ENCODE results near the gene CNTNAP2.

CNTNAP2 gene

DNA sequence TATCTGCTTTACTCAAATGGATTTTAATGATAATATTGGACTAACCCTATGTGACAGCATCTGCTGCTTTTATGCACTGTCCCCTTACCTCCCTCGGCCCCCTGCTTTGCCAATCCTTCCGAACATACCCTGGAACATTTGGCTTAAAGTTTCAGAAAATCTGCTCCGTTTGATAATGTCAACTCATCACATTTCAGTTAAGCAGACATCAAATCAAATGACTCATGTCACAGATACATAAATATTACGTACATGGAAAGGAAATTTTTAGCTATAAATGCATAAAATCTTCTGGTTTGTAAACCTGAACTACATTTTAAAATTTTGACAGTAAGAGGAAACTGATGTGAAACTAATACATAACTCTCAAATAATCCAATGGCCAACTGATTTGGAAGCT, 98.2 kb downstream of the CNTNAP2 start:
- Histone ChIP-seq H3K4me3 (ENCODE audit: low read depth, low read length) (no peak overlapping the region), H3K4me2 (ENCODE audit: low read length) (no peak overlapping the region), H3K14ac (ENCODE audit: low read length) (no peak overlapping the region), H4K8ac (ENCODE audit: low read depth, low read length) (no peak overlapping the region), H4K12ac (ENCODE audit: low read depth, low read length) (no peak overlapping the region), H2BK120ac (ENCODE audit: insufficient read depth, low read length, poor library complexity) (no peak overlapping the region), H3K4me1 (ENCODE audit: control insufficient read depth in 1 of 2, insufficient read depth in 2 of 2, low read length in 2 of 2) (no peaks in the 10 kb centered on the region), H2AK5ac (ENCODE audit: low read length) (no peak overlapping the region), H3K36me3 (ENCODE audit: control insufficient read depth in 1 of 2, insufficient read depth in 2 of 2, low read length in 2 of 2) (no peaks in the 10 kb centered on the region), H3K4ac (ENCODE audit: low read depth, low read length) (no peak overlapping the region), H3K79me1 (ENCODE audit: low read length) (no peaks in the 10 kb centered on the region), H2AFZ (ENCODE audit: insufficient read depth, low read length, poor library complexity) (no peak overlapping the region), H4K91ac (ENCODE audit: low read depth, low read length) (no peak overlapping the region), H3K18ac (ENCODE audit: low read length) (no peak overlapping the region), H3K27me3 (ENCODE audit: insufficient read depth, low read length) (no peaks in the 10 kb centered on the region), H3K23ac (ENCODE audit: low read length) (no peak overlapping the region), H2BK5ac (ENCODE audit: low read depth, low read length, poor library complexity) (no peak overlapping the region), H3K9me3 (ENCODE audit: insufficient read depth, low read depth, low read length) (no peaks in the 10 kb centered on the region), H2BK12ac (ENCODE audit: low read length) (no peak overlapping the region), H3K79me2 (ENCODE audit: control insufficient read depth, insufficient read depth, low read length, poor library complexity) (no peaks in the 10 kb centered on the region), H3K27ac (ENCODE audit: low read depth, low read length) (no peak overlapping the region), H3K9ac (ENCODE audit: low read length) (no peak overlapping the region)
- WGBS (ENCODE audit: extremely low coverage, insufficient coverage, insufficient read length): no CpG with 5 or more reads among the region's 4 CpGs
- DNase-seq: no peak

GRCh38 chr7:146216396-146217041, 99.9 kb downstream of the CNTNAP2 start:
- Histone ChIP-seq H2AK5ac (ENCODE audit: low read length) (no peak overlapping the region), H3K36me3 (ENCODE audit: control insufficient read depth in 1 of 2, insufficient read depth in 2 of 2, low read length in 2 of 2) (no peaks in the 10 kb centered on the region), H2BK12ac (ENCODE audit: low read length) (no peak overlapping the region), H3K27ac (ENCODE audit: low read depth, low read length) (no peak overlapping the region), H3K4me1 (ENCODE audit: control insufficient read depth in 1 of 2, insufficient read depth in 2 of 2, low read length in 2 of 2) (no peaks in the 10 kb centered on the region), H2BK120ac (ENCODE audit: insufficient read depth, low read length, poor library complexity) (no peak overlapping the region), H4K8ac (ENCODE audit: low read depth, low read length) (no peak overlapping the region), H3K79me1 (ENCODE audit: low read length) (no peaks in the 10 kb centered on the region), H3K23ac (ENCODE audit: low read length) (no peak overlapping the region), H3K18ac (ENCODE audit: low read length) (no peak overlapping the region), H3K27me3 (ENCODE audit: insufficient read depth, low read length) (no peaks in the 10 kb centered on the region), H3K9me3 (ENCODE audit: insufficient read depth, low read depth, low read length) (no peaks in the 10 kb centered on the region), H3K79me2 (ENCODE audit: control insufficient read depth, insufficient read depth, low read length, poor library complexity) (no peaks in the 10 kb centered on the region), H3K4me2 (ENCODE audit: low read length) (no peak overlapping the region), H3K4ac (ENCODE audit: low read depth, low read length) (no peak overlapping the region), H2BK5ac (ENCODE audit: low read depth, low read length, poor library complexity) (no peak overlapping the region), H3K4me3 (ENCODE audit: low read depth, low read length) (no peak overlapping the region), H4K12ac (ENCODE audit: low read depth, low read length) (no peak overlapping the region), H2AFZ (ENCODE audit: insufficient read depth, low read length, poor library complexity) (no peak overlapping the region), H3K9ac (ENCODE audit: low read length) (no peak overlapping the region), H3K14ac (ENCODE audit: low read length) (no peak overlapping the region), H4K91ac (ENCODE audit: low read depth, low read length) (no peak overlapping the region)
- DNase-seq: no peak
- no CpG with 5 or more reads among the region's 9 CpGs for WGBS (ENCODE audit: extremely low coverage, insufficient coverage, insufficient read length)

DNA sequence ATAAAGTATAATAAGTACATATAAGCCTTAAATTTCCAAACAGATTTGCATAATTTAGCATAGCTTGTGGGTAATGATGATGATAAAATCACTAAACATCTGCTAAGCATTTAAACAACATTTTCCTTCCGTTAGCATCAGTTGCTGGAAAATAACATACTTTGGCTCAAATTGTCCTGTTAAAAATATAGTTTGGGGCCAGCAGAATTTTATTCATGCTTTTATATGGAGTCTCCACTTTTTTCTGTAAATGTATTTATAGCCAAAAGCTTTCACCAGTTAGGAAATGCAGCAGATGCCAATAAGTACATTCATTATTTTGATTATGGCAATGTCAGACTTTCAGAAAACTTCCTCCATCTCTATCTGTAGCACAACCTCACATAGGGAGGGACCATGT, 107.2 kb downstream of the CNTNAP2 start:
- H3K27ac ChIP-seq (ENCODE audit: low read depth, low read length): no peak overlapping the region
- H2AFZ ChIP-seq (ENCODE audit: insufficient read depth, low read length, poor library complexity): no peak overlapping the region
- H3K79me2 ChIP-seq (ENCODE audit: control insufficient read depth, insufficient read depth, low read length, poor library complexity): no peaks in the 10 kb centered on the region
- no peak overlapping the region for H4K91ac ChIP-seq (ENCODE audit: low read depth, low read length)
- H2AK5ac ChIP-seq (ENCODE audit: low read length): no peak overlapping the region
- H3K23ac ChIP-seq (ENCODE audit: low read length): no peak overlapping the region
- H3K4me2 ChIP-seq (ENCODE audit: low read length): no peak overlapping the region
- no peak overlapping the region for H3K9ac ChIP-seq (ENCODE audit: low read length)
- H3K27me3 ChIP-seq (ENCODE audit: insufficient read depth, low read length): no peaks in the 10 kb centered on the region
- H2BK12ac ChIP-seq (ENCODE audit: low read length): no peak overlapping the region
- H3K79me1 ChIP-seq (ENCODE audit: low read length): no peaks in the 10 kb centered on the region
- no peak overlapping the region for H4K12ac ChIP-seq (ENCODE audit: low read depth, low read length)
- no peak overlapping the region for H4K8ac ChIP-seq (ENCODE audit: low read depth, low read length)
- WGBS (ENCODE audit: extremely low coverage, insufficient coverage, insufficient read length): no CpG with 5 or more reads among the region's 1 CpG
- DNase-seq: no peak
- H3K4ac ChIP-seq (ENCODE audit: low read depth, low read length): no peak overlapping the region
- H3K9me3 ChIP-seq (ENCODE audit: insufficient read depth, low read depth, low read length): no peaks in the 10 kb centered on the region
- H3K4me1 ChIP-seq (ENCODE audit: control insufficient read depth in 1 of 2, insufficient read depth in 2 of 2, low read length in 2 of 2): no peaks in the 10 kb centered on the region
- no peak overlapping the region for H3K14ac ChIP-seq (ENCODE audit: low read length)
- no peak overlapping the region for H3K18ac ChIP-seq (ENCODE audit: low read length)
- H3K4me3 ChIP-seq (ENCODE audit: low read depth, low read length): no peak overlapping the region
- no peak overlapping the region for H2BK5ac ChIP-seq (ENCODE audit: low read depth, low read length, poor library complexity)
- no peak overlapping the region for H2BK120ac ChIP-seq (ENCODE audit: insufficient read depth, low read length, poor library complexity)
- H3K36me3 ChIP-seq (ENCODE audit: control insufficient read depth in 1 of 2, insufficient read depth in 2 of 2, low read length in 2 of 2): no peaks in the 10 kb centered on the region

GRCh38 chr7:146232604-146233003, 116.0 kb downstream of the CNTNAP2 start:
- H3K79me2 ChIP-seq (ENCODE audit: control insufficient read depth, insufficient read depth, low read length, poor library complexity): no peaks in the 10 kb centered on the region
- no peak overlapping the region for H3K14ac ChIP-seq (ENCODE audit: low read length)
- H2BK5ac ChIP-seq (ENCODE audit: low read depth, low read length, poor library complexity): no peak overlapping the region
- no peak overlapping the region for H3K23ac ChIP-seq (ENCODE audit: low read length)
- WGBS (ENCODE audit: extremely low coverage, insufficient coverage, insufficient read length): no CpG with 5 or more reads among the region's 2 CpGs
- no peak for DNase-seq
- H3K9me3 ChIP-seq (ENCODE audit: insufficient read depth, low read depth, low read length): no peaks in the 10 kb centered on the region
- no peak overlapping the region for H3K27ac ChIP-seq (ENCODE audit: low read depth, low read length)
- no peaks in the 10 kb centered on the region for H3K36me3 ChIP-seq (ENCODE audit: control insufficient read depth in 1 of 2, insufficient read depth in 2 of 2, low read length in 2 of 2)
- no peak overlapping the region for H3K4me2 ChIP-seq (ENCODE audit: low read length)
- no peak overlapping the region for H2AFZ ChIP-seq (ENCODE audit: insufficient read depth, low read length, poor library complexity)
- no peak overlapping the region for H4K8ac ChIP-seq (ENCODE audit: low read depth, low read length)
- H4K91ac ChIP-seq (ENCODE audit: low read depth, low read length): no peak overlapping the region
- H3K27me3 ChIP-seq (ENCODE audit: insufficient read depth, low read length): no peaks in the 10 kb centered on the region
- H3K79me1 ChIP-seq (ENCODE audit: low read length): no peaks in the 10 kb centered on the region
- H3K4ac ChIP-seq (ENCODE audit: low read depth, low read length): no peak overlapping the region
- H3K4me3 ChIP-seq (ENCODE audit: low read depth, low read length): no peak overlapping the region
- no peak overlapping the region for H2AK5ac ChIP-seq (ENCODE audit: low read length)
- no peak overlapping the region for H2BK120ac ChIP-seq (ENCODE audit: insufficient read depth, low read length, poor library complexity)
- no peak overlapping the region for H3K18ac ChIP-seq (ENCODE audit: low read length)
- no peak overlapping the region for H2BK12ac ChIP-seq (ENCODE audit: low read length)
- H4K12ac ChIP-seq (ENCODE audit: low read depth, low read length): no peak overlapping the region
- H3K9ac ChIP-seq (ENCODE audit: low read length): no peak overlapping the region
- no peaks in the 10 kb centered on the region for H3K4me1 ChIP-seq (ENCODE audit: control insufficient read depth in 1 of 2, insufficient read depth in 2 of 2, low read length in 2 of 2)
